ENCODE measurements around the gene ZNF512.

DNA sequence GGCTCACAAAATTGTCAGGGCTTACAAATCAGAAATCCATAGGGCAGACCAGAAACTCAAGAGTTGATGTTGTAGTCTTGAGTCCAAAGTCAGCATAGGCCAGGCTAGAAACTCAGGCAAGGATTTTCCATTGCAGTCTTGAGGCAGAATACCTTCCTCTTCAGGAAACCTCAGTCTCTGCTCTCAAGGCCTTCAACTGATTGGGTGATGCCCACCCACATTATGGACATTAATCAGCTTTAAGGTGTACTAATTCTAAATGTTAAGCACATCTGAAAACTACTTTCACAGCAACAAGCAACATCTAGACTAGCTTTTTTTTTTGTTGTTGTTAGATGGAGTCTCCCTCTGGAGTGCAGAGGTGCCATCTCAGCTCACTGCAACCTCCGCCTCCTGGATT lies 31.3 kb upstream of the ZNF512 start:
- TF ChIP-seq, protein P1, sequence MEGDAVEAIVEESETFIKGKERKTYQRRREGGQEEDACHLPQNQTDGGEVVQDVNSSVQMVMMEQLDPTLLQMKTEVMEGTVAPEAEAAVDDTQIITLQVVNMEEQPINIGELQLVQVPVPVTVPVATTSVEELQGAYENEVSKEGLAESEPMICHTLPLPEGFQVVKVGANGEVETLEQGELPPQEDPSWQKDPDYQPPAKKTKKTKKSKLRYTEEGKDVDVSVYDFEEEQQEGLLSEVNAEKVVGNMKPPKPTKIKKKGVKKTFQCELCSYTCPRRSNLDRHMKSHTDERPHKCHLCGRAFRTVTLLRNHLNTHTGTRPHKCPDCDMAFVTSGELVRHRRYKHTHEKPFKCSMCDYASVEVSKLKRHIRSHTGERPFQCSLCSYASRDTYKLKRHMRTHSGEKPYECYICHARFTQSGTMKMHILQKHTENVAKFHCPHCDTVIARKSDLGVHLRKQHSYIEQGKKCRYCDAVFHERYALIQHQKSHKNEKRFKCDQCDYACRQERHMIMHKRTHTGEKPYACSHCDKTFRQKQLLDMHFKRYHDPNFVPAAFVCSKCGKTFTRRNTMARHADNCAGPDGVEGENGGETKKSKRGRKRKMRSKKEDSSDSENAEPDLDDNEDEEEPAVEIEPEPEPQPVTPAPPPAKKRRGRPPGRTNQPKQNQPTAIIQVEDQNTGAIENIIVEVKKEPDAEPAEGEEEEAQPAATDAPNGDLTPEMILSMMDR (conservative IDR thresholded peaks at IDR 0.05) = no peak
- no peak for TF ChIP-seq ZFX (IDR thresholded peaks at IDR 0.05)

Measured in C4-2B (cell line).